ENCODE data around the gene FGGY.

Gene FGGY

GRCh38 chr1:59671953-59672305, 375.0 kb downstream of the FGGY start:
- TF ChIP-seq CTCF (IDR thresholded peaks at IDR 0.05; ENCODE audit: low read depth, low read length): no peak
- H3K9me3 ChIP-seq (ENCODE audit: severe bottlenecking): no peaks in the 10 kb centered on the region
- H3K27me3 ChIP-seq (ENCODE audit: insufficient read depth, low read depth, severe bottlenecking): no peaks in the 10 kb centered on the region
- H3K36me3 ChIP-seq: no peaks in the 10 kb centered on the region
- DNase-seq: no peak
- H3K4me3 ChIP-seq (ENCODE audit: low read depth, low read length): no peak overlapping the region
- no peak overlapping the region for H3K27ac ChIP-seq

- Histone ChIP-seq H3K27me3 (ENCODE audit: insufficient read depth, low read depth, severe bottlenecking) (no peaks in the 10 kb centered on the region), H3K36me3 (no peaks in the 10 kb centered on the region), H3K27ac (no peak overlapping the region), H3K4me3 (ENCODE audit: low read depth, low read length) (no peak overlapping the region), H3K9me3 (ENCODE audit: severe bottlenecking) (no peaks in the 10 kb centered on the region)
- DNase-seq: no peak
- TF ChIP-seq CTCF (IDR thresholded peaks at IDR 0.05; ENCODE audit: low read depth, low read length): no peak
Observed at GRCh38 chr1:59672851-59673572, 376.1 kb downstream of the FGGY start.

DNA sequence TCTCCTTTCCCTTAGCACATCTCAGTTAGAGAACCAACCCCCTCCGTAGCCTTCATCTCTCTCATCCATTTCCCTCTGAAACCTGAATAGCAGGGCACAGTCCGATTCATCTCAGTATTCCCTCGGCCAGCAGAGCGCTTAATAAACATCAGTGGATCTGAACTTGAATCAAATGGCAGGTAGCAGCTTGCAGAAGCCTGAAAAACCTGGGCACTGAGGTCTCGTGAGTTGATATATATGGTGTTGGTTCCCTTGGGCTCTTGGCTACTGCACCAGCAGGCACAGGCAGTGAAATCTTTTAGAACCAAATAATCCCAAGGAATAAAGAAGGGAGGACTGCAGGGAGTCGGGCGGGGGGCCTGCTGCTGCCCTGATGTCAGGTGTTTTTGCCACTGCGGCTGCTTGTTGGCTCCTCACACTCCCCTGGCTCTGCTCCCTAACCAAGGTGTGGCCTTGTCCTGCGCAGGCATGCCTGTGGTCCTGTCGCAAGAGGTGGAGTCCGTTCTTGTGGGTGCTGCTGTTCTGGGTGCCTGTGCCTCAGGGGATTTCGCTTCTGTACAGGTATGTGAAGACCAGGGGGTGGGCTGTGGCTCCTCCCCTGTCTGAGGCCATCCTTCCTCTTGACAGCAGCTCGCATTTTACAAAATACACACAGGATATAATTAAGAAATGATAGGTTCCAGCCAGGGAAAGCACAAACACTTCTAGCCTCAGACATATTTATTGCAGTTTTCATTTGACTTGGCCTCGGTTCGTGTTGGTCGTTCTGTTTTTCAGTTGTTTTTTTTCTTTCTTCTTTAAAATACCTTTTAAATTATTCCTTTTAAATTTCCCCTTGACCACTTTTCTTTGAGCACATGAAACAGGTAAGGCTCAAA, 376.9 kb downstream of the FGGY start:
- H3K27ac ChIP-seq: no peak overlapping the region
- no peak overlapping the region for H3K4me3 ChIP-seq (ENCODE audit: low read depth, low read length)
- TF ChIP-seq CTCF (IDR thresholded peaks at IDR 0.05; ENCODE audit: low read depth, low read length): no peak
- no peaks in the 10 kb centered on the region for H3K9me3 ChIP-seq (ENCODE audit: severe bottlenecking)
- H3K36me3 ChIP-seq: no peaks in the 10 kb centered on the region
- H3K27me3 ChIP-seq (ENCODE audit: insufficient read depth, low read depth, severe bottlenecking): no peaks in the 10 kb centered on the region
- no peak for DNase-seq

DNA sequence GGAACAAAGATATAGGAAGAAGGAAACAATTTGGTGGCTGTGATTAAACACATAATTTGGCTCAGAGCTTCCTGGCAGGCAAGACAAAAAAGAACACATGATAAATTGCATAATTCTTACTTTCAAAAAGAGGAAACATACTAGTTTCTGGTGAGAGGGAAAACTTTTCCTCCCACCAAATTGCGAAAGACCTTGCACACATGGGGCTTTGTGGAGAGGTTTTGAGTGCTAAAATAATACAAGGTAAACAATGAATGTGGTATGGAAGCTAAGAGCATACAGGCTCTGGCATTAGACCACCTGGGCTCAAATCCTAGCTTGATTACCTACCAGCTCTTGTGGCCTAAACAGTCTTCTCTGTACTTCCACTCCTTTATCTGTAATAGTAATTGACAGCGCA, 377.7 kb downstream of the FGGY start:
- no peaks in the 10 kb centered on the region for H3K9me3 ChIP-seq (ENCODE audit: severe bottlenecking)
- no peak overlapping the region for H3K27ac ChIP-seq
- H3K27me3 ChIP-seq (ENCODE audit: insufficient read depth, low read depth, severe bottlenecking): no peaks in the 10 kb centered on the region
- H3K36me3 ChIP-seq: no peaks in the 10 kb centered on the region
- no peak overlapping the region for H3K4me3 ChIP-seq (ENCODE audit: low read depth, low read length)
- no peak for DNase-seq
- TF ChIP-seq CTCF (IDR thresholded peaks at IDR 0.05; ENCODE audit: low read depth, low read length): no peak

DNA sequence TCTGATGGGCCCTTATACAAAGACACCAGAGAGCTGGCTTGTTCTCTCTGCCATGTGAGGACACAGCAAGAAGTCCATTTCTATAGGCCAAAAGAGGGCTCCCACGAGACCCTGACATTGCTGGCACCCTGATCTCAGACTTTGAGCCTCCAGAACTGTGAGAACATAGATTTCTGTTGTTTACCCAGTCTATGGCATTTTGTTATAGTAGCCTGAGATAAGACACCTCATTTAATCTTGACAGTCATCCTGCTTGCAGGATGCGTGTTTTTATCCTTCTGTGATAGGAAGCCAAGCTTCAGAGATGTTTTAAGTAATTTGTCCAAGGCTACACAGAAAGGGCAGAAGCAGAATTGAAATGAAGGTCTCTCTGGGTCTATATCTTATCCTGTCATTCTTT, 379.0 kb downstream of the FGGY start:
- H3K36me3 ChIP-seq: no peaks in the 10 kb centered on the region
- H3K27ac ChIP-seq: no peak overlapping the region
- H3K27me3 ChIP-seq (ENCODE audit: insufficient read depth, low read depth, severe bottlenecking): no peaks in the 10 kb centered on the region
- no peak for TF ChIP-seq CTCF (IDR thresholded peaks at IDR 0.05; ENCODE audit: low read depth, low read length)
- no peak for DNase-seq
- no peak overlapping the region for H3K4me3 ChIP-seq (ENCODE audit: low read depth, low read length)
- H3K9me3 ChIP-seq (ENCODE audit: severe bottlenecking): no peaks in the 10 kb centered on the region
